Mucosa of stomach (tissue), 1 donor: ENCODE measurements around the gene IL19.

Experiments used
- H3K27me3 ChIP-seq: one replicate; pipeline ENCODE4 v1.7.0; 2013; ENCODE audit warnings: mild to moderate bottlenecking, low read length; ENCODE audit not compliant: control insufficient read depth, insufficient read depth
- H3K36me3 ChIP-seq: one replicate; pipeline ENCODE4 v1.7.0; 2013; ENCODE audit warnings: low read length; ENCODE audit not compliant: control insufficient read depth, insufficient read depth
- H3K4me1 ChIP-seq: one replicate; pipeline ENCODE4 v1.7.0; 2013; ENCODE audit warnings: mild to moderate bottlenecking, low read length; ENCODE audit not compliant: control insufficient read depth, insufficient read depth
- H3K4me3 ChIP-seq: one replicate; pipeline ENCODE4 v1.7.0; 2013; ENCODE audit warnings: low read length
- H3K9ac ChIP-seq: one replicate; pipeline ENCODE4 v1.7.0; 2013; ENCODE audit warnings: mild to moderate bottlenecking, low read length, moderate library complexity
- H3K9me3 ChIP-seq: one replicate; pipeline ENCODE4 v1.7.0; 2013; ENCODE audit warnings: mild to moderate bottlenecking, low read length, moderate library complexity; ENCODE audit not compliant: control insufficient read depth
- donor health status: Pancreatic carcinoma.

The IL19 gene

GRCh38 chr1:206864939-206865671 is 94.5 kb downstream of the IL19 start, which contains the start of gene IL20:
Gene IL20 (plus strand): TSS chr1:206865623. CDS start chr1:206865853, 230 bp downstream.
- H3K4me3 ChIP-seq, result no peak within 1 kb of the TSS

GRCh38 chr1:206866062-206866461 is 95.5 kb downstream of the IL19 start:
- no peaks in the 10 kb centered on the region for H3K9me3 ChIP-seq
- H3K27me3 ChIP-seq, result no peaks in the 10 kb centered on the region
- no peak overlapping the region for H3K9ac ChIP-seq
- no peaks in the 10 kb centered on the region for H3K36me3 ChIP-seq
- H3K4me1 ChIP-seq, result no peaks in the 10 kb centered on the region
- no peak overlapping the region for H3K4me3 ChIP-seq

More at GRCh38 chr1:206864939-206865671, 94.5 kb downstream of the IL19 start, which contains the start of gene IL20:
- H3K9me3 ChIP-seq, result no peaks in the 10 kb centered on the region
- no peak within 1 kb of the TSS for H3K9ac ChIP-seq
- no peaks in the 10 kb centered on the region for H3K36me3 ChIP-seq
- no peaks in the 10 kb centered on the region for H3K27me3 ChIP-seq
- no peaks in the 10 kb centered on the region for H3K4me1 ChIP-seq

GRCh38 chr1:206867239-206867638 is 96.7 kb downstream of the IL19 start:
- Histone ChIP-seq H3K9me3 (no peaks in the 10 kb centered on the region), H3K4me1 (no peaks in the 10 kb centered on the region), H3K36me3 (no peaks in the 10 kb centered on the region), H3K9ac (no peak overlapping the region), H3K27me3 (no peaks in the 10 kb centered on the region), H3K4me3 (no peak overlapping the region)

- Histone ChIP-seq H3K36me3 (no peaks in the 10 kb centered on the region), H3K4me1 (no peaks in the 10 kb centered on the region), H3K27me3 (no peaks in the 10 kb centered on the region), H3K9ac (no peak overlapping the region), H3K4me3 (no peak overlapping the region), H3K9me3 (no peaks in the 10 kb centered on the region)
Observed at GRCh38 chr1:206867716-206868115, 97.1 kb downstream of the IL19 start.

- Histone ChIP-seq H3K9me3 (no peaks in the 10 kb centered on the region), H3K36me3 (no peaks in the 10 kb centered on the region), H3K27me3 (no peaks in the 10 kb centered on the region), H3K9ac (no peak overlapping the region), H3K4me3 (no peak overlapping the region), H3K4me1 (no peaks in the 10 kb centered on the region)
Observed at GRCh38 chr1:206868264-206868663, 97.7 kb downstream of the IL19 start.

- Histone ChIP-seq H3K4me1 (no peaks in the 10 kb centered on the region), H3K9me3 (no peaks in the 10 kb centered on the region), H3K36me3 (no peaks in the 10 kb centered on the region), H3K9ac (no peak overlapping the region), H3K27me3 (no peaks in the 10 kb centered on the region), H3K4me3 (no peak overlapping the region)
Observed at GRCh38 chr1:206872139-206872538, 101.6 kb downstream of the IL19 start.

GRCh38 chr1:206873603-206874188 is 103.1 kb downstream of the IL19 start:
- Histone ChIP-seq H3K9me3 (no peaks in the 10 kb centered on the region), H3K4me1 (no peaks in the 10 kb centered on the region), H3K27me3 (no peaks in the 10 kb centered on the region), H3K4me3 (no peak overlapping the region), H3K36me3 (no peaks in the 10 kb centered on the region), H3K9ac (no peak overlapping the region)

- H3K9me3 ChIP-seq, result no peaks in the 10 kb centered on the region
- H3K9ac ChIP-seq, result no peak overlapping the region
- no peaks in the 10 kb centered on the region for H3K36me3 ChIP-seq
- no peak overlapping the region for H3K4me3 ChIP-seq
- no peaks in the 10 kb centered on the region for H3K27me3 ChIP-seq
- H3K4me1 ChIP-seq, result no peaks in the 10 kb centered on the region
Observed at GRCh38 chr1:206875752-206876377, 105.3 kb downstream of the IL19 start.

GRCh38 chr1:206878456-206878855 is 107.9 kb downstream of the IL19 start:
- Histone ChIP-seq H3K27me3 (no peaks in the 10 kb centered on the region), H3K9ac (no peak overlapping the region), H3K4me3 (no peak overlapping the region), H3K4me1 (no peaks in the 10 kb centered on the region), H3K9me3 (no peaks in the 10 kb centered on the region), H3K36me3 (no peaks in the 10 kb centered on the region)

- Histone ChIP-seq H3K9me3 (no peaks in the 10 kb centered on the region), H3K9ac (no peak overlapping the region)
Observed at GRCh38 chr1:206880314-206880713, 109.7 kb downstream of the IL19 start.

GRCh38 chr1:206882555-206882954 is 112.0 kb downstream of the IL19 start:
- Histone ChIP-seq H3K27me3 (peaks cover 4% of the 10 kb centered on the region), H3K9ac (no peak overlapping the region), H3K9me3 (no peaks in the 10 kb centered on the region), H3K4me1 (no peaks in the 10 kb centered on the region), H3K36me3 (no peaks in the 10 kb centered on the region), H3K4me3 (no peak overlapping the region)

More at GRCh38 chr1:206880314-206880713, 109.7 kb downstream of the IL19 start:
- Histone ChIP-seq H3K27me3 (no peaks in the 10 kb centered on the region), H3K36me3 (no peaks in the 10 kb centered on the region), H3K4me3 (no peak overlapping the region), H3K4me1 (no peaks in the 10 kb centered on the region)

- Histone ChIP-seq H3K27me3 (peaks cover 4% of the 10 kb centered on the region), H3K9me3 (no peaks in the 10 kb centered on the region), H3K4me1 (no peaks in the 10 kb centered on the region), H3K4me3 (no peak overlapping the region), H3K9ac (no peak overlapping the region), H3K36me3 (no peaks in the 10 kb centered on the region)
Observed at GRCh38 chr1:206883160-206883559, 112.6 kb downstream of the IL19 start.
